CD4-positive, alpha-beta T cell treated with Interleukin-4 for 4 hours (primary cell): ENCODE results near the gene ABHD11.

Experiments used
- DNase-seq: peaks from one replicate; pipeline ENCODE4 v3.0.0-alpha.2; 2020

ABHD11 gene

DNA sequence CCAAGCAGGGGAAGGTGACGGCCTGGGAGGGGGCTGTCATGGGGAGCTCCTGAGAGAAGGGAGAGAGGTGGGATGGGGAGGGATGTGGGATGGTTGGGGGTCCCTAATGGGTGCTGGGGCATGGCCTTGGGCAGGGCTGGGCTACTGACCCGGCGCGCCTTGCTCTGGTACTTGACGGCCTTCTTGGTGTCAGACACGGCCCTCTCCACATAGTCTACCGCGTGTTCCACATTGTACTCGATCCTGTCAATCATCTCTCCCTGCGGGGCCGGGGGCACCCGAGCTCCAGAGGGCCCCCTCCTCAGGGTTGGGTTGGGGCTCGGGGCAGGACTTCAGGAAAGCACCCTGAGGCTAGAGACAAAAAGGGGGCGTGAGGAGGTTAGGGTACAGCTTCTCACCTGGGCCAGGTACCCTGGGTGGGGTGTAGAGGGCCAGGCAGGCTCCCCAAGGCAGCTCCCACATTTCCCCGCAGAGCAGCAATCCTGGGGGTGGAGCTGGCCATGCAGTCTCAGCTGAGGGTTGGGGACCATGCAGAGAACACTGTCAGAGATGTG is 37.9 kb downstream of the ABHD11 start:
- DNase-seq, result no peak

DNA sequence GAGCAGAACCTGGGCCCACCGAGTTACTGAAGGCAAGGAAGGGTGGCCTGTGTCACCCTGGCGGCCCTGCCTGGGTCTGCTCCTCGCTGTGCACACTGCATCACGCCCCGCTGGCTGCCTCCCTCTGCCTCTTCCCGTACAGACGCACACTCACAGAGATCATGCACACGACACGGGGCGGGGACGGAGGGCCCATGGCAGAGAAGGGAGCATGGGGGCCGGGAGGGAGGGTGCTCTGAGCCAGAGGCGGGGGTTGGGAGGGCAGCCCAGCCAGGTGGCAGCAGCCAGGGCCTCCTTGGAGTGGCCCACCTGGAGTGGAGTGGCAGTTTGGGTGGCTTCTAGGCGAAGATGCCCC is 38.6 kb downstream of the ABHD11 start:
- DNase-seq, result no peak

DNA sequence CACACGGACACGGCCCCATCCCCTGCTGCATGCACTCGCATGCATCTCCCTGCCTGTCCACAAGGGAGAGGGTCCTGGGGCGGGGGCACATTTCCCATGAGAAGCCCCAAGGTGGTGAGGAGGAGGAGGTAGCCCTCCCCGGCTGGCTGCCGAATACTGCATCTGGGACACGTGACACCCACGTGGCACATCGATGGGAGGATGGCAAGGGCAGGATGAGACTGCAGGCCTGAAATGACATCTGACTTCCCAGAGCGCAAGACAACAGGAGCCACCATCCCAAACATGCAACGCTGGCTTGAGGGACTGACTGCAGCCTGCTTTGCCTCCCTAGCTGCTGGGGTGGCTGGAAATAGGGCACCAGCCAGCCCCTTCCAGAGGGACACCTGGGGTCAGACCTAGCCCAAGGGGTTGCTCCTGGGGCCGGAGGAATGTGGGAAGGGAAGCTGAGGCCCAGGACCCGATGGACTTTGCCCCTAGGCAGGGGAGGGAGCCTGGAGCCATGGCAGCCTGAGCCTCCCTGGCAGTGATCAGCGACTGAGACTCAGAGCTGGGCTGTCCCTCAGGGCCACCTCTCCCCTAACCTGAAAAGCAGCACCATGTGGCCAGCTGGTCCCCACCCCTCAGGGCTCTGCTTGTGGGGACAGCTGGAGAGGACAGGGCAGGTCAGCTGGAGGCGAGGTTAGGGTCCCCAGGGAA is 39.1 kb downstream of the ABHD11 start:
- no peak for DNase-seq

DNA sequence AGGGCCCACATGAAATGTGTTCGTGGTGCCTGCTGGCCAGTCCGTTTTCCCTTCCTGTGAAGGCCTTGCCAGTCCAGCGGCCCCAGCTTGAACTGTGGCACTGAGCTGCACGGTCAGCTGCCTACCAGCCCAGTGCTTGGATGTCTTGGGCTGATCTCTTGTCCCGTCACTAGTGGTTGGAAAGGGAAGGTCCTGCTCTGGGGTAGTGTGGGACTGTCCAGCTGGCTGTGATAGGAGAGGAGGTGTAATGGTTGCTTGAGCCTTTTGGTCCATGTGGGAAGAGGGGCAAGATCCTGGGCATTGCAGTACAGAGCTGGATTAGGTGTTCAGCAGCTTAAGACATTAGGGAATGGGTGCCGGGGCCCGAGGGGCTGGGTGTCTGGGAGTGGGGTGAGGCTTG is 40.2 kb downstream of the ABHD11 start:
- DNase-seq, result no peak

DNA sequence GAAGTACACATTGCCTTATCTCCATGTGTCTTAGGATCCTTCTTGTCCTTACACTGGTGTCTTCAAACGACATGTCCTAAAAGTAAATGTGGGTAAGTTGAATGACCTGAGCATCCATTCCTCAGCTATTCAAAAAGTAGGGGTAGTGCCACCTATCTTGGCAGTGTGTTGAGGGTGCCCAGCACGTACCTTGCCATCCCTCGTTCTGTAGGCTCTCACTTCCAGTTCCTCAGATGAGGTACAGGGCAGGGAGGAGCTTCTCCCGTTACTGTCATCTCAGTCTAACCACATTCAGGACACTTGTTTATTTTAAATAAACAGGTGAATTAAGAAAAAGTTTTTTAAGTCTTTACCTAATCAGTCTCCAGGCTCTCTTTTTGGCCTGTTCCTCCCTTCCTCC is 42.2 kb downstream of the ABHD11 start:
- DNase-seq, result no peak

DNA sequence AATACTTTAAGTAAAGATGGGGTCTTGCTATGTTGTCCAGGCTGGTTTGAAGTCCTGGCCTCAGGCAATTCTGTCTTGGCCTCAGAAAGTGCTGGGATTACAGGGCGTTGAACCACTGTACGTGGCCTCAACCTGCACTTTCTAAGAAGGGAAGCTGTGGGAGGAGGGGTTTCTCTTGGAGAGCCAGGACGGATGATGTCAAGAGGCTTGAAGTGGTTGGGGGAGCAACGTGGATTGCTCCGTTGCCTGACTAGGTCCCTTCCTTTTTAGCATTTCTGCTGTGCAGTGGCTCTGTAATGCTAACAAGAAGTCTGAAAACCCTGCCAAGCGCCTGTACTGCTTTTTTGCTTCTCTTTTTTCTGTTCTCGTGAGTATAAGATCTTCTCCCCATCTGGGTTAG is 48.0 kb downstream of the ABHD11 start:
- no peak for DNase-seq

DNA sequence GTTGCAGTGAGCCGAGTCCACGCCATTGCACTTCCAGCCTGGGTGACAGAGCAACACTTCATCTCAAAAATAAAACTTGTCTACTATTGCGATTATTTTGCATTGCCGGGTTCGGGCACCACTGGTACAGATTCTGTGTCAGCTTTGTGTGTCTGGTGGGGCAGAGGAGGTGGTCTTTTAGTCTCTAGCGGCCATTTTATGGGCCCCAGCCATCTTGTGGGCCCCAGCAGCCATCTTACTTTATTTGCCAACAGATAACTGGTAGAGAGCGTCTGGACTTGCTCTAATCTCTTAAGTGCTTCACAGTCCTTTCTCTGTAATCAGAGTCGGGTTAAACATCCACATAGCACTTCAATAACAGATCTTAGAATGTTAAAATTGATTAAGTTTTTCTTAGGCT is 50.3 kb downstream of the ABHD11 start:
- DNase-seq, result no peak
